Colonic mucosa (tissue), 4 donors: ENCODE data around the gene PPP1R13B. TPM values are rescaled to one million over a fixed set of nuclear protein-coding genes. Genes with fewer than 3 reads are reported as not detected.
A peak's percentile ranks its signal among the peaks of the same experiment; 100 is the strongest.

Experiments used
- DNase-seq: peaks from one replicate; pipeline ENCODE4 v3.0.0-alpha.2; 2020
- H3K27ac ChIP-seq: fragments of 200-600 bp; one replicate; pipeline ENCODE4 v1.8.0; 2021
- H3K27me3 ChIP-seq: fragments of 200-600 bp; one replicate; pipeline ENCODE4 v1.8.0; 2021
- H3K36me3 ChIP-seq: fragments of 200-600 bp; one replicate; pipeline ENCODE4 v1.8.0; 2021
- H3K4me1 ChIP-seq: fragments of 200-600 bp; one replicate; pipeline ENCODE4 v1.8.0; 2021; ENCODE audit warnings: mild to moderate bottlenecking
- H3K4me3 ChIP-seq: fragments of 200-600 bp; one replicate; pipeline ENCODE4 v1.8.0; 2021
- H3K9ac ChIP-seq, 2 donors: one replicate each; pipeline ENCODE4 v1.7.0; 2013; ENCODE audit warnings: control low read depth in 2 of 2, low read depth in 2 of 2, low read length in 2 of 2
- H3K9me3 ChIP-seq: fragments of 200-600 bp; one replicate; pipeline ENCODE4 v1.8.0; 2021
- CTCF ChIP-seq: fragments of 200-600 bp; IDR thresholded peaks from one replicate; pipeline ENCODE4 v1.8.0; 2022; ENCODE audit warnings: antibody characterized with exemption, mild to moderate bottlenecking
- intact Hi-C: fragments of 100-400 bp; cut with DNase I; formaldehyde crosslinking; loops from one replicate; pipeline ENCODE4 v1.14.1; 2022
- total RNA-seq, 2 donors: library from RNA; stranded (reverse); fragmentation: NEBNext Ultra II Directional in 1 of 2; extraction: Animal tissue kit (Norgen Biotek cat#: 25700) in 1 of 2; gene quantifications; one replicate each; pipeline ENCODE4 v1.2.1, GENCODE V29; 2021
- donor health status: healthy.
- donor health status: DM: no; HTN: no; CAD: no.
- donor health status: DM: no; HTN: no; CAD: no.

PPP1R13B gene
- total RNA-seq, 2 donors from 2014 or later: 41.1 to 48.3 TPM

GRCh38 chr14:103729496-103730448 lies 117.6 kb downstream of the PPP1R13B start:
- no peak for TF ChIP-seq CTCF
- DNase-seq: no peak
- Histone ChIP-seq H3K9me3 (no peaks in the 10 kb centered on the region), H3K4me1 (no peaks in the 10 kb centered on the region), H3K27me3 (no peaks in the 10 kb centered on the region), H3K9ac (no peak overlapping the region), H3K36me3 (peaks cover 7% of the 10 kb centered on the region), H3K27ac (no peak overlapping the region), H3K4me3 (no peak overlapping the region)
- intact Hi-C loops: no loop called here

GRCh38 chr14:103728721-103729120 lies 118.7 kb downstream of the PPP1R13B start:
- no peak for TF ChIP-seq CTCF

GRCh38 chr14:103728141-103728540 lies 119.2 kb downstream of the PPP1R13B start:
- Histone ChIP-seq H3K9ac (no peak overlapping the region), H3K27ac (no peak overlapping the region), H3K36me3 (peaks cover 7% of the 10 kb centered on the region), H3K27me3 (no peaks in the 10 kb centered on the region), H3K4me3 (no peak overlapping the region), H3K9me3 (no peaks in the 10 kb centered on the region), H3K4me1 (peaks cover 3% of the 10 kb centered on the region)
- intact Hi-C loops: no loop called here
- no peak for DNase-seq
- no peak for TF ChIP-seq CTCF

More at GRCh38 chr14:103728721-103729120, 118.7 kb downstream of the PPP1R13B start:
- no peaks in the 10 kb centered on the region for H3K4me1 ChIP-seq
- H3K36me3 ChIP-seq: peaks cover 7% of the 10 kb centered on the region
- H3K9ac ChIP-seq: no peak overlapping the region
- H3K27me3 ChIP-seq: no peaks in the 10 kb centered on the region
- no peaks in the 10 kb centered on the region for H3K9me3 ChIP-seq
- H3K4me3 ChIP-seq: no peak overlapping the region
- no peak overlapping the region for H3K27ac ChIP-seq
- DNase-seq: no peak
- intact Hi-C loops: no loop called here

GRCh38 chr14:103727313-103727980 lies 119.9 kb downstream of the PPP1R13B start:
- TF ChIP-seq CTCF: no peak
- H3K27me3 ChIP-seq: no peaks in the 10 kb centered on the region
- peak; percentile 65 for DNase-seq
- H3K9ac ChIP-seq: no peak overlapping the region
- no peak overlapping the region for H3K4me3 ChIP-seq
- peaks cover 7% of the 10 kb centered on the region for H3K4me1 ChIP-seq
- no peaks in the 10 kb centered on the region for H3K9me3 ChIP-seq
- no peak overlapping the region for H3K27ac ChIP-seq
- peaks cover 7% of the 10 kb centered on the region for H3K36me3 ChIP-seq
- intact Hi-C loops: no loop called here

- Histone ChIP-seq H3K27ac (no peak overlapping the region), H3K36me3 (no peaks in the 10 kb centered on the region), H3K9me3 (no peaks in the 10 kb centered on the region), H3K4me3 (no peak overlapping the region), H3K9ac (no peak overlapping the region), H3K4me1 (peaks cover 7% of the 10 kb centered on the region), H3K27me3 (no peaks in the 10 kb centered on the region)
- TF ChIP-seq CTCF: no peak
- no peak for DNase-seq
- intact Hi-C loops: no loop called here
These were observed 120.9 kb downstream of the PPP1R13B start for GRCh38 chr14:103726474-103726873.
